HepG2 (cell line): Measurements from ENCODE around the gene LYRM2. TPM values are rescaled to one million over a fixed set of nuclear protein-coding genes. Genes with fewer than 3 reads are reported as not detected.
A peak's percentile ranks its signal among the peaks of the same experiment; 100 is the strongest.

Experiments used
- ATAC-seq: fragments of 200-7000 bp; cut with Tn5 transposase; 3 replicates; pipeline ENCODE4 v1.9.1; 2020; ENCODE audit warnings: mild to moderate bottlenecking, moderate library complexity
- BruUV-seq: library from RNA; stranded (reverse); fragments of 400-500 nt; replicated peaks from 2 replicates; lab custom pipeline; 2021; lab: Mats Ljungman, UMichigan
- CTCF ChIA-PET: fragments of 300-600 bp; formaldehyde crosslinking; extraction: SDS; loops from one replicate; lab custom pipeline; 2021; ENCODE audit warnings: low total read pairs, inconsistent platforms, low intra/inter-chr PET ratio; lab: Yijun Ruan, JAX
- POLR2A ChIA-PET: fragments of 350-600 bp; sonication (Branson Sonifier 250); formaldehyde crosslinking; loops from one replicate; lab custom pipeline; 2020; ENCODE audit warnings: antibody characterized with exemption, inconsistent platforms; lab: Yijun Ruan, JAX
- DNase-seq: peaks from one replicate; pipeline ENCODE4 v3.0.0-alpha.2; 2015; ENCODE audit warnings: low spot score
- FAIRE-seq: peaks from 3 replicates; lab custom pipeline; 2011; peaks lifted over from hg19 to GRCh38; lab: Jason Lieb, UNC
- H2AFZ ChIP-seq: one replicate; pipeline ENCODE4 v1.6.1; 2011; ENCODE audit warnings: low read length, inconsistent platforms
- H3K27ac ChIP-seq: fragments of 300-600 bp; 3 replicates; pipeline ENCODE4 v1.8.0; 2011; ENCODE audit warnings: mixed run types, mild to moderate bottlenecking, mixed read lengths, low read length, inconsistent platforms; ENCODE audit not compliant: insufficient read depth; ENCODE audit errors: extremely low read length
- H3K27me3 ChIP-seq, 2 experiments: fragments of 200-600 bp in 1 of 2; 2 replicates in 1 of 2; 3 replicates in 1 of 2; pipeline versions ENCODE4 v1.6.0 to v1.8.0; 2011; ENCODE audit warnings: low read length in 2 of 2, mild to moderate bottlenecking in 2 of 2, moderate library complexity in 2 of 2, inconsistent platforms in 1 of 2; ENCODE audit not compliant: insufficient read depth in 2 of 2, control insufficient read depth in 1 of 2
- H3K36me3 ChIP-seq, 2 experiments: fragments of 200-600 bp in 1 of 2; replicated peaks in 1 of 2; 2 replicates in 1 of 2; 3 replicates in 1 of 2; pipeline versions ENCODE4 v1.5.1 to v1.8.0; 2011; ENCODE audit warnings: low read length in 2 of 2, inconsistent platforms in 1 of 2; ENCODE audit not compliant: insufficient read depth in 2 of 2, control insufficient read depth in 1 of 2
- H3K4me1 ChIP-seq: 2 replicates; pipeline ENCODE4 v1.5.1; 2012; ENCODE audit warnings: low read length, inconsistent platforms; ENCODE audit not compliant: insufficient read depth
- H3K4me2 ChIP-seq: 2 replicates; pipeline ENCODE4 v1.6.0; 2011; ENCODE audit warnings: low read depth, low read length, inconsistent platforms
- H3K4me3 ChIP-seq, 3 experiments: fragments of 200-600 bp in 1 of 3; sonication (generic), shearing (Covaris generic) in 1 of 3; replicated peaks in 1 of 3; 2 replicates each; pipeline ENCODE4 v1.5.1; 2011 to 2016; ENCODE audit warnings: low read length in 3 of 3, inconsistent platforms in 2 of 3, low read depth in 2 of 3, mild to moderate bottlenecking in 2 of 3, control low read depth in 1 of 3, mixed read lengths in 1 of 3; ENCODE audit not compliant: insufficient read depth in 1 of 3
- H3K79me2 ChIP-seq: one replicate; pipeline ENCODE4 v1.6.1; 2011; ENCODE audit warnings: low read length, inconsistent platforms; ENCODE audit not compliant: insufficient read depth
- H3K9ac ChIP-seq: 2 replicates; pipeline ENCODE4 v1.6.0; 2011; ENCODE audit warnings: mild to moderate bottlenecking, low read depth, low read length, inconsistent platforms; ENCODE audit not compliant: insufficient read depth
- H3K9me3 ChIP-seq: 2 replicates; pipeline ENCODE4 v1.5.1; 2012; ENCODE audit warnings: mild to moderate bottlenecking, low read length
- H4K20me1 ChIP-seq: 2 replicates; pipeline ENCODE4 v1.6.0; 2011; ENCODE audit warnings: inconsistent platforms, mild to moderate bottlenecking, low read length, moderate library complexity; ENCODE audit not compliant: insufficient read depth
- KDM6A ChIP-seq: IDR thresholded peaks from 2 replicates; pipeline ENCODE4 v1.6.1; 2016; ENCODE audit warnings: low read depth
- KLF9 ChIP-seq: IDR thresholded peaks from 2 replicates; pipeline ENCODE4 v1.6.1; 2016; ENCODE audit warnings: low read depth
- RBM22 ChIP-seq: fragments of 200-400 bp; formaldehyde crosslinking; optimal IDR thresholded peaks from 2 replicates; pipeline ENCODE3; 2017; ENCODE audit warnings: mild to moderate bottlenecking, low read length, moderate library complexity
- RXRB ChIP-seq: IDR thresholded peaks from 2 replicates; pipeline ENCODE4 v1.6.1; 2016; ENCODE audit warnings: borderline replicate concordance, missing genetic modification reagents, missing compliant biosample characterization
- ZNF569 ChIP-seq: sonication (generic); formaldehyde crosslinking; IDR thresholded peaks from 2 replicates; pipeline ENCODE4 v1.5.0; 2020; ENCODE audit warnings: mild to moderate bottlenecking, missing genetic modification reagents, moderate library complexity, borderline replicate concordance
- WGBS: methylation state at CpG from one replicate; pipeline ENCODE4 v1.1.6; 2017; ENCODE audit warnings: low lambda C conversion rate; 5-methylcytosine and 5-hydroxymethylcytosine counted together
- in situ Hi-C: cut with HindIII; loops from 2 replicates; pipeline ENCODE4 v1.10.0; 2017; ENCODE audit warnings: low pct_unique_long_range_greater_than_20kb; ENCODE audit not compliant: extremely low pct_ligation_motif_present
- intact Hi-C: fragments of 100-400 bp; cut with micrococcal nuclease; formaldehyde crosslinking; loops from one replicate; pipeline ENCODE4 v1.10.0; 2022; ENCODE audit not compliant: unreplicated experiment
- polyA plus RNA-seq, 8 experiments: library from polyadenylated mRNA; depleted of rRNA in 3 of 8; stranded (reverse) in 7 of 8; unstranded in 1 of 8; fragments of >200 nt; fragmentation: Illumina TruSeq in 4 of 8; extraction: Trizol in 4 of 8; gene quantifications; 2 replicates each; pipeline versions ENCODE4 v1.2.1 to v1.2.3, GENCODE V29; 2011 to 2016; ENCODE audit warnings: low read depth in 4 of 8, missing spikeins in 1 of 8, mixed read lengths in 1 of 8; ENCODE audit not compliant: insufficient read depth in 1 of 8
- total RNA-seq, 5 experiments: library from RNA; depleted of rRNA; stranded (reverse); fragments of >200 nt; fragmentation: Illumina TruSeq; extraction: Trizol; gene quantifications; 2 replicates each; pipeline ENCODE4 v1.2.3, GENCODE V29; 2016; ENCODE audit warnings: low read depth in 1 of 5
- TF ChIP-seq, protein P1 (sequence below): IDR thresholded peaks from 2 replicates; pipeline ENCODE4 v1.6.1; 2016; ENCODE audit warnings: low read depth

Gene LYRM2
- total and polyA plus RNA-seq, 2 of the 13 experiments (the other 11 are each of a cell fraction or from before 2014, with no cell fraction given), result 17.8 to 32.6 TPM

DNA sequence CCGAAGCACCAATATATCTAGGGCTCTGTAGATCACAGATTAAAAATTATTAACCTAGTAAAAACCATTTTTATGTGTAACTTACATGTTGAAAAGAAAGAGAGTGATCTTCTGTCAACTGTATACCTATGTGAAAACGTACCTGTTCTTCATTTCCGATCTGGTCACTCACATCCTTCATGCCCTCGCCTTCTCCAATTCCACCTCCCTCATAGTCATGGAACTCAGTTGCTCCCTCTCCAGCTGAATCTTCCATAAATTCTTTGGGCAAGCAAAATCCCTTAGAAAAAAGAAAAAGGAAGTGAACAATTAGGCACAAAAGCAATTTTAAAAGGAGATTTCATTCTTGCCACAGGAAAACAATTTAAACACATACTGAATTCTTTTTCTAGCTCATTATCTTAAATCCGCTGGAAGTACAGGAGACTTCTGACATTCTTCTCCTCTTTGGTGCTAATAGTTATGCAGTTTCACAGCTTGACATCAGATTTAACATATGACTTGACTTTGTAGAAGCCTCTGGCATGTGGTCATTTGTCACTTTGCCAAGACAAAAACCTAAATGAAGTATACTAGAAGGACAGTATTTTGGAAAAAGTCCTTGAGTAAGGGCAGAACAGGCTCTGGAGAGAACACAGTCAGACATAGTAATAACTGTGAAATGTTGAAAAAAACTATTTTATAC, 29.5 kb upstream of the LYRM2 start (continued):
- TF ChIP-seq, protein P1, sequence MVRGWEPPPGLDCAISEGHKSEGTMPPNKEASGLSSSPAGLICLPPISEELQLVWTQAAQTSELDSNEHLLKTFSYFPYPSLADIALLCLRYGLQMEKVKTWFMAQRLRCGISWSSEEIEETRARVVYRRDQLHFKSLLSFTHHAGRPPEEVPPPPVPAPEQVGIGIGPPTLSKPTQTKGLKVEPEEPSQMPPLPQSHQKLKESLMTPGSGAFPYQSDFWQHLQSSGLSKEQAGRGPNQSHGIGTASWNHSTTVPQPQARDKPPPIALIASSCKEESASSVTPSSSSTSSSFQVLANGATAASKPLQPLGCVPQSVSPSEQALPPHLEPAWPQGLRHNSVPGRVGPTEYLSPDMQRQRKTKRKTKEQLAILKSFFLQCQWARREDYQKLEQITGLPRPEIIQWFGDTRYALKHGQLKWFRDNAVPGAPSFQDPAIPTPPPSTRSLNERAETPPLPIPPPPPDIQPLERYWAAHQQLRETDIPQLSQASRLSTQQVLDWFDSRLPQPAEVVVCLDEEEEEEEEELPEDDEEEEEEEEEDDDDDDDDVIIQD, result no peak
- TF ChIP-seq RXRB, result no peak
- no peak for TF ChIP-seq ZNF569 (CRISPR knock-in tag)
- TF ChIP-seq KDM6A, result no peak

DNA sequence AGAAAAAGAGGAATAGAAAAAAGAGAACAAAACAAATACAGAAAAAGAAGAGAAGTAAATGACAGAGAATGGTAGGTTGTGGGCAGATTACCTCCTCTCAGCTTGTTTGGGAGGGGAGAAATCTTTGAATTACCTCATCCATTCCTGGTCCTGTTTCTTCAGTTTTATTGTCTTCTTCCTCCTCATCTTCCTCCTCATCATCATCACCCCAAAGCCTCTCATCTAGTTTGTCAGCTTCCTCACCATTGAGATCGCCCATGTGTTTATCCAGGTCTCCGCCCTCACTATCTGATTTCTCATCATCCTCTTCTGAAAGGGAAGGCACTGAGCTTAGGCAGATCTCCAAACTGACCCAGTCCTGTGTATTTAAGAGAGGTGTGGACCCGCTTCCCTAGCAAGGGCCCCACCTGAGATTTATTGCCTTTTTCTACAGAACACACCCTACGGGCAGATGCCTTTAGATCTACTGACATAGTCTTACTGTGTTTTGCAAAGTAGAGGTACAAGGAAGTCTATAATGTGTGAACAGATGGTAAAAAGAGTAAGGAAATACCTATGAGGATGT, 24.2 kb upstream of the LYRM2 start:
- POLR2A ChIA-PET, result no interaction called here
- WGBS, result 99% methylated on average over 4 of the region's 4 CpGs
- H2AFZ ChIP-seq, result no peak overlapping the region
- intact Hi-C loops, result no loop called here
- no peak overlapping the region for H3K4me3 ChIP-seq
- H3K27me3 ChIP-seq, result no peaks in the 10 kb centered on the region
- H4K20me1 ChIP-seq, result no peaks in the 10 kb centered on the region
- no peaks in the 10 kb centered on the region for H3K79me2 ChIP-seq
- in situ Hi-C loops, result no loop called here
- DNase-seq (no peak), FAIRE-seq (no peak)
- TF ChIP-seq RBM22 (peak; percentile 61), KLF9 (CRISPR knock-in tag) (no peak)
- TF ChIP-seq, all 625 proteins: peak for 1
- H3K4me1 ChIP-seq, result no peaks in the 10 kb centered on the region
- ATAC-seq, result no peak
- no peak overlapping the region for H3K9ac ChIP-seq
- BruUV-seq, result no TSS peak
- H3K36me3 ChIP-seq, result peaks cover 21 to 74% of the 10 kb centered on the region in 2 experiments
- H3K4me2 ChIP-seq, result no peak overlapping the region
- CTCF ChIA-PET, result no interaction called here
- no peaks in the 10 kb centered on the region for H3K9me3 ChIP-seq
- H3K27ac ChIP-seq, result no peak overlapping the region
